Hematopoietic multipotent progenitor cell (in vitro differentiated cells): Measurements from ENCODE around the gene XYLT1. TPM values are rescaled to one million over a fixed set of nuclear protein-coding genes. Genes with fewer than 3 reads are reported as not detected.
A peak's percentile ranks its signal among the peaks of the same experiment; 100 is the strongest.
"Not testable (repeated sequence)": the region's sequence is repeated elsewhere in the genome, so short reads cannot be mapped to it uniquely, and the experiment has no call there.

ENCODE experiments used
- DNase-seq, 3 donors: peaks; one replicate each; pipeline ENCODE4 v3.0.0-alpha.2; 2011 to 2015; ENCODE audit warnings: low read depth in 2 of 3, low spot score in 2 of 3
- total RNA-seq: library from RNA; depleted of rRNA; stranded (reverse); fragments of >200 nt; gene quantifications from one replicate; pipeline ENCODE4 v1.2.3, GENCODE V29; 2012

Gene XYLT1
- total RNA-seq: 71.9 TPM

GRCh38 chr16:17470908-17471718 lies at the start of gene XYLT1:
Gene XYLT1, minus strand, starts transcription at chr16:17470960. Its CDS starts 164 bp downstream, at chr16:17470796.
- peak in 2 of 3 donors; percentile 70 to 72 for DNase-seq

- DNase-seq: no peak
These were observed 49.4 kb upstream of the XYLT1 start for GRCh38 chr16:17520111-17520510.

- DNase-seq: no peak
These were observed 48.6 kb upstream of the XYLT1 start for GRCh38 chr16:17519101-17519955.

GRCh38 chr16:17518441-17518840 lies 47.7 kb upstream of the XYLT1 start:
- DNase-seq: no peak

- DNase-seq: no peak
These were observed 44.9 kb upstream of the XYLT1 start for GRCh38 chr16:17515421-17516210.

- DNase-seq: no peak
These were observed 42.0 kb upstream of the XYLT1 start for GRCh38 chr16:17512636-17513220.

GRCh38 chr16:17511340-17511739 lies 40.6 kb upstream of the XYLT1 start:
- no peak for DNase-seq

GRCh38 chr16:17510567-17510966 lies 39.8 kb upstream of the XYLT1 start:
- DNase-seq: no peak

GRCh38 chr16:17509194-17509593 lies 38.4 kb upstream of the XYLT1 start:
- no peak for DNase-seq

GRCh38 chr16:17508303-17508702 lies 37.5 kb upstream of the XYLT1 start:
- DNase-seq: no peak

GRCh38 chr16:17507516-17507915 lies 36.8 kb upstream of the XYLT1 start:
- DNase-seq: not testable (repeated sequence)

- not testable (repeated sequence) for DNase-seq
These were observed 35.1 kb upstream of the XYLT1 start for GRCh38 chr16:17505828-17506227.

GRCh38 chr16:17504050-17504449 lies 33.3 kb upstream of the XYLT1 start:
- DNase-seq: no peak

GRCh38 chr16:17503331-17503730 lies 32.6 kb upstream of the XYLT1 start:
- no peak for DNase-seq

GRCh38 chr16:17501321-17501720 lies 30.6 kb upstream of the XYLT1 start:
- no peak for DNase-seq

GRCh38 chr16:17499223-17499902 lies 28.6 kb upstream of the XYLT1 start:
- no peak for DNase-seq

- DNase-seq: no peak
These were observed 26.9 kb upstream of the XYLT1 start for GRCh38 chr16:17497648-17498047.

GRCh38 chr16:17496891-17497290 lies 26.1 kb upstream of the XYLT1 start:
- no peak for DNase-seq

GRCh38 chr16:17493012-17493411 lies 22.3 kb upstream of the XYLT1 start:
- DNase-seq: no peak

- no peak for DNase-seq
These were observed 20.4 kb upstream of the XYLT1 start for GRCh38 chr16:17491140-17491662.
